Measurements from ENCODE around the gene TMEM18.

DNA sequence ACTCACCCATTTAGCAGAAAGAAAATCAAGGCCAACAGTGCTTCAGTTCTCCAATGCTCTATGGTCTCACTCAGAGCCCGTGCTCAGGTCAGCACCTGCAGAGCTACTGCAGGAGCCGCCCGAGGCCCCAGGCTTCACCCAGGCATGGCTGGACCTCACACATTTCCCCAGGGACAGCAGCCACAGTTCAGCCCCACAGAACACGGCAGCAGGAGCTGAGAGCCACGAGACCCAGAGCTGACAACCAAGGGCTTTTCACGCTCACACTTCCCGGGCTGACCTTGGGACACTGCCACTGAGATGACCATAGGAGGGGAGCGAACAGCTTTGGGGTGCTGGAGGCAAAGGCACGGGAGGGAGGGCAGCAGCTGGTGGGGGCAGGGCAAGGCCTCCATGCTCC lies 4.2 kb downstream of the TMEM18 start:
- TF ChIP-seq, protein P1, sequence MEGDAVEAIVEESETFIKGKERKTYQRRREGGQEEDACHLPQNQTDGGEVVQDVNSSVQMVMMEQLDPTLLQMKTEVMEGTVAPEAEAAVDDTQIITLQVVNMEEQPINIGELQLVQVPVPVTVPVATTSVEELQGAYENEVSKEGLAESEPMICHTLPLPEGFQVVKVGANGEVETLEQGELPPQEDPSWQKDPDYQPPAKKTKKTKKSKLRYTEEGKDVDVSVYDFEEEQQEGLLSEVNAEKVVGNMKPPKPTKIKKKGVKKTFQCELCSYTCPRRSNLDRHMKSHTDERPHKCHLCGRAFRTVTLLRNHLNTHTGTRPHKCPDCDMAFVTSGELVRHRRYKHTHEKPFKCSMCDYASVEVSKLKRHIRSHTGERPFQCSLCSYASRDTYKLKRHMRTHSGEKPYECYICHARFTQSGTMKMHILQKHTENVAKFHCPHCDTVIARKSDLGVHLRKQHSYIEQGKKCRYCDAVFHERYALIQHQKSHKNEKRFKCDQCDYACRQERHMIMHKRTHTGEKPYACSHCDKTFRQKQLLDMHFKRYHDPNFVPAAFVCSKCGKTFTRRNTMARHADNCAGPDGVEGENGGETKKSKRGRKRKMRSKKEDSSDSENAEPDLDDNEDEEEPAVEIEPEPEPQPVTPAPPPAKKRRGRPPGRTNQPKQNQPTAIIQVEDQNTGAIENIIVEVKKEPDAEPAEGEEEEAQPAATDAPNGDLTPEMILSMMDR (IDR thresholded peaks at IDR 0.05; ENCODE audit: poor library complexity, severe bottlenecking): no peak
- TF ChIP-seq, protein P2, sequence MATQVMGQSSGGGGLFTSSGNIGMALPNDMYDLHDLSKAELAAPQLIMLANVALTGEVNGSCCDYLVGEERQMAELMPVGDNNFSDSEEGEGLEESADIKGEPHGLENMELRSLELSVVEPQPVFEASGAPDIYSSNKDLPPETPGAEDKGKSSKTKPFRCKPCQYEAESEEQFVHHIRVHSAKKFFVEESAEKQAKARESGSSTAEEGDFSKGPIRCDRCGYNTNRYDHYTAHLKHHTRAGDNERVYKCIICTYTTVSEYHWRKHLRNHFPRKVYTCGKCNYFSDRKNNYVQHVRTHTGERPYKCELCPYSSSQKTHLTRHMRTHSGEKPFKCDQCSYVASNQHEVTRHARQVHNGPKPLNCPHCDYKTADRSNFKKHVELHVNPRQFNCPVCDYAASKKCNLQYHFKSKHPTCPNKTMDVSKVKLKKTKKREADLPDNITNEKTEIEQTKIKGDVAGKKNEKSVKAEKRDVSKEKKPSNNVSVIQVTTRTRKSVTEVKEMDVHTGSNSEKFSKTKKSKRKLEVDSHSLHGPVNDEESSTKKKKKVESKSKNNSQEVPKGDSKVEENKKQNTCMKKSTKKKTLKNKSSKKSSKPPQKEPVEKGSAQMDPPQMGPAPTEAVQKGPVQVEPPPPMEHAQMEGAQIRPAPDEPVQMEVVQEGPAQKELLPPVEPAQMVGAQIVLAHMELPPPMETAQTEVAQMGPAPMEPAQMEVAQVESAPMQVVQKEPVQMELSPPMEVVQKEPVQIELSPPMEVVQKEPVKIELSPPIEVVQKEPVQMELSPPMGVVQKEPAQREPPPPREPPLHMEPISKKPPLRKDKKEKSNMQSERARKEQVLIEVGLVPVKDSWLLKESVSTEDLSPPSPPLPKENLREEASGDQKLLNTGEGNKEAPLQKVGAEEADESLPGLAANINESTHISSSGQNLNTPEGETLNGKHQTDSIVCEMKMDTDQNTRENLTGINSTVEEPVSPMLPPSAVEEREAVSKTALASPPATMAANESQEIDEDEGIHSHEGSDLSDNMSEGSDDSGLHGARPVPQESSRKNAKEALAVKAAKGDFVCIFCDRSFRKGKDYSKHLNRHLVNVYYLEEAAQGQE (IDR thresholded peaks at IDR 0.05; ENCODE audit: borderline replicate concordance): no peak
- TF ChIP-seq RAD21 (conservative IDR thresholded peaks at IDR 0.05): no peak
- no peak for TF ChIP-seq EZH2 (IDR thresholded peaks at IDR 0.05; ENCODE audit: borderline replicate concordance, insufficient read depth, low read length, poor library complexity, severe bottlenecking)

Measured in neural cell (in vitro differentiated cells).